Measurements from ENCODE around the gene POC1A.

POC1A gene

DNA sequence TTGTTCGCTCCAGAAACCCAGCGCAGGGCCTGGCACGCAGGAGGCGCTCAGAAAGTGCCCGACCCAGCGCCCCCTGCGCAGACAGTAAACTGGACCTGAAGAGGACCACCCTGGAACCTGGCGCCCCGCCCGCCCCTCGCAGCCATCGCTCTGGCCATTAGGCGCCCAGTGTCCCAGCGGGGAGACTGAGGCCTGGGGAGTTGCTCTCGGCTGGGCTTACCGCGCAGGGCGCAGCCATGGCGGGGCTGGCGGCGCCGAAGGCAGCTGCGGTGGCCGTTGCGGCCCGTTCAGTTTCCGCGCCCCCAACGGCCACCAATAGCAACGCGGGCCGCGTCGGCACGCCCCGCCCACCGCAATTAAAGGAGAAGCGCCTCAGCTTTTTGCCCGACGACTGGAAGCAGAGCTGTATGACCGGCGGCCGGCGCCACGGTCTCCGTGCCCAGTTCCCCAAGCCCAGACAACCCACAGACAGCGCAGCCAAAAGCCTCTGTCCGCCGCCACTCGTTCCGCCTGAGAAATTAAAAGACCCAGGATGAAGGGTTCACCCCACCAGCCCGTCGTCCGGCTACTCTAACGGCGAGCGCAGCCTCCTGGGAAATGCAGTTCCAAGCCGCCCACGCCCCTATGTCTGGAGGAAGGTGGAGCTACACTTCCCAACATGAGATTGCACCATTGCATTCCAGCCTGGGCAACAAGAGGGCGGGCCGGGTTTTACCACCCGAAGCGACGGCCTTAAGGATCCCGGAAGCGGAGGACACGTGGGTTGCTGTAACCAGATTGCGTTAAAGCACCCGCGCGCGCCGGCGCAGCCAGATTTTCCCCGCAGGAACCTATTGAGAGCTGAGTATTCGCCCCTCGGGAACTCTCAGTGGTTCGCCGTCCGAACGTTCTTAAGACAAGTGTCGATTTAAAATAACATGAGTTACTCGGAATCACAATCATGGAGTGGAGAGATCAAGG is at the start of gene POC1A:
POC1A (minus strand) TSS at position 289 of the 960 bp plus-strand sequence; CDS start at position 238, 51 bp downstream.
- H3K4me1 ChIP-seq (ENCODE audit: control insufficient read depth, insufficient read depth, low read length), result 0 out of 2 replicates have a peak, but pooled peaks cover 1% of the 10 kb centered on the region
- H3K27me3 ChIP-seq (ENCODE audit: control insufficient read depth, insufficient read depth, low read length), result no peaks in the 10 kb centered on the region
- no peaks in the 10 kb centered on the region for H3K9me3 ChIP-seq (ENCODE audit: control insufficient read depth, insufficient read depth, low read length)
- whole genome bisulfite sequencing (ENCODE audit: insufficient coverage, insufficient read length), result no CpG with 5 or more reads among the region's 83 CpGs
- DNase-seq (ENCODE audit: low read depth, low spot score), result peak; percentile 57
- peaks cover 8% of the 10 kb centered on the region; the same call in 1 of the 2 replicates for H3K36me3 ChIP-seq (ENCODE audit: control insufficient read depth, insufficient read depth, low read length)
- no peak within 1 kb of the TSS for H3K27ac ChIP-seq (ENCODE audit: low read length)
- H3K4me3 ChIP-seq (ENCODE audit: low read length), result peak within 1 kb of the TSS; percentile 89

GRCh38 chr3:52203701-52204100 is 49.5 kb upstream of the POC1A start:
- no peak for DNase-seq (ENCODE audit: low read depth, low spot score)
- Histone ChIP-seq H3K4me3 (ENCODE audit: low read length) (no peak overlapping the region), H3K27me3 (ENCODE audit: control insufficient read depth, insufficient read depth, low read length) (no peaks in the 10 kb centered on the region), H3K9me3 (ENCODE audit: control insufficient read depth, insufficient read depth, low read length) (no peaks in the 10 kb centered on the region), H3K36me3 (ENCODE audit: control insufficient read depth, insufficient read depth, low read length) (peaks cover 21% of the 10 kb centered on the region), H3K27ac (ENCODE audit: low read length) (no peak overlapping the region), H3K4me1 (ENCODE audit: control insufficient read depth, insufficient read depth, low read length) (no peaks in the 10 kb centered on the region)
- WGBS (ENCODE audit: insufficient coverage, insufficient read length), result no CpG with 5 or more reads among the region's 1 CpG

GRCh38 chr3:52202384-52203077 is 48.3 kb upstream of the POC1A start:
- no peak for DNase-seq (ENCODE audit: low read depth, low spot score)
- Histone ChIP-seq H3K27me3 (ENCODE audit: control insufficient read depth, insufficient read depth, low read length) (no peaks in the 10 kb centered on the region), H3K27ac (ENCODE audit: low read length) (no peak overlapping the region), H3K36me3 (ENCODE audit: control insufficient read depth, insufficient read depth, low read length) (peaks cover 18% of the 10 kb centered on the region), H3K4me1 (ENCODE audit: control insufficient read depth, insufficient read depth, low read length) (peaks cover 2% of the 10 kb centered on the region; the same call in 1 of the 2 replicates), H3K9me3 (ENCODE audit: control insufficient read depth, insufficient read depth, low read length) (no peaks in the 10 kb centered on the region), H3K4me3 (ENCODE audit: low read length) (no peak overlapping the region)
- WGBS (ENCODE audit: insufficient coverage, insufficient read length), result no CpG with 5 or more reads among the region's 4 CpGs

GRCh38 chr3:52200981-52201679 is 46.9 kb upstream of the POC1A start:
- peaks cover 4% of the 10 kb centered on the region; the same call in 1 of the 2 replicates for H3K4me1 ChIP-seq (ENCODE audit: control insufficient read depth, insufficient read depth, low read length)
- no peak for DNase-seq (ENCODE audit: low read depth, low spot score)
- H3K4me3 ChIP-seq (ENCODE audit: low read length), result no peak overlapping the region
- no peaks in the 10 kb centered on the region for H3K9me3 ChIP-seq (ENCODE audit: control insufficient read depth, insufficient read depth, low read length)
- peaks cover 14% of the 10 kb centered on the region for H3K36me3 ChIP-seq (ENCODE audit: control insufficient read depth, insufficient read depth, low read length)
- WGBS (ENCODE audit: insufficient coverage, insufficient read length), result no CpG with 5 or more reads among the region's 5 CpGs
- no peaks in the 10 kb centered on the region for H3K27me3 ChIP-seq (ENCODE audit: control insufficient read depth, insufficient read depth, low read length)
- H3K27ac ChIP-seq (ENCODE audit: low read length), result no peak overlapping the region

GRCh38 chr3:52198643-52199608 is 44.7 kb upstream of the POC1A start:
- Histone ChIP-seq H3K4me1 (ENCODE audit: control insufficient read depth, insufficient read depth, low read length) (peaks cover 4% of the 10 kb centered on the region; the same call in 1 of the 2 replicates), H3K4me3 (ENCODE audit: low read length) (peak overlapping the region; percentile 90), H3K9me3 (ENCODE audit: control insufficient read depth, insufficient read depth, low read length) (no peaks in the 10 kb centered on the region), H3K27me3 (ENCODE audit: control insufficient read depth, insufficient read depth, low read length) (no peaks in the 10 kb centered on the region), H3K27ac (ENCODE audit: low read length) (no peak overlapping the region), H3K36me3 (ENCODE audit: control insufficient read depth, insufficient read depth, low read length) (peaks cover 5% of the 10 kb centered on the region)
- WGBS (ENCODE audit: insufficient coverage, insufficient read length), result no CpG with 5 or more reads among the region's 14 CpGs
- no peak for DNase-seq (ENCODE audit: low read depth, low spot score)

DNA sequence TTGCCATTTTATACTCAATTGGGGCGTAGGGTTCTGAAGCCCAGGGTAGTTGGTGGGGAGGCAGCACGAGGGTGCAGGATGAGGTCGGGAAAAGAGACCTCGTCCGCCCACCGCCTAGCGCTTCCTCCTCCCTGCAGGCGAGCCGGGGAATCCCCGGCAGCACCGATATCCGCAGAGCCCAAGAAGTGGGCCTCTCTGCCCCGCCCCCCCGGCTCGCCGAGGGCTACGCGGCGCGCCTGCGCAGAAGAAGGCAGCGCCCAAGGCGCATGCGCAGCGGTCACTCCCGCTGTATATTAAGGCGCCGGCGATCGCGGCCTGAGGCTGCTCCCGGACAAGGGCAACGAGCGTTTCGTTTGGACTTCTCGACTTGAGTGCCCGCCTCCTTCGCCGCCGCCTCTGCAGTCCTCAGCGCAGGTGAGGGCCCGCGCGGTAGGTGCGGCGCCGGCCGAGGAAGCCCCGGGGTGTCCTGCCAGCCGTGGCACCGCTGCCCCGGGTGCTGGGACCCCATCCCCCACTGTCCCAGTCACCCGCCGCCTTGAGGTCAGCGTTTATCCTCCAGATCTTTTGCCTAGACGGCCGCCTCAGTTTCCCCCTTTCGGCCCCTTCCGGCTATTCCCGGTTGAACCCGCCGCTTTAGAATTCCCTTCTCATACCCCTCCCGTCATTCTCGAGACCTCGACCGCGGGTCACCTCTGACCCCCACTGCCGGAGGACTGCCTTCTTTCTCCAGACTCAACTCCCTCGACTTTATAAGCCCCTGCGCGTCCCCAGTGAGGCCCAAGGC is 43.8 kb upstream of the POC1A start, which contains the start of gene ALAS1:
ALAS1 (plus strand) TSS at position 319 of the 784 bp plus-strand sequence. CDS start 1,082 bp downstream, outside the sequence.
- WGBS (ENCODE audit: insufficient coverage, insufficient read length), result no CpG with 5 or more reads among the region's 71 CpGs
- H3K36me3 ChIP-seq (ENCODE audit: control insufficient read depth, insufficient read depth, low read length), result 0 out of 2 replicates have a peak, but pooled peaks cover 3% of the 10 kb centered on the region
- peak; percentile 78 for DNase-seq (ENCODE audit: low read depth, low spot score)
- no peaks in the 10 kb centered on the region for H3K9me3 ChIP-seq (ENCODE audit: control insufficient read depth, insufficient read depth, low read length)
- H3K27me3 ChIP-seq (ENCODE audit: control insufficient read depth, insufficient read depth, low read length), result no peaks in the 10 kb centered on the region
- H3K4me3 ChIP-seq (ENCODE audit: low read length), result peak within 1 kb of the TSS; percentile 90
- peaks cover 4% of the 10 kb centered on the region; the same call in 1 of the 2 replicates for H3K4me1 ChIP-seq (ENCODE audit: control insufficient read depth, insufficient read depth, low read length)
- no peak within 1 kb of the TSS for H3K27ac ChIP-seq (ENCODE audit: low read length)

DNA sequence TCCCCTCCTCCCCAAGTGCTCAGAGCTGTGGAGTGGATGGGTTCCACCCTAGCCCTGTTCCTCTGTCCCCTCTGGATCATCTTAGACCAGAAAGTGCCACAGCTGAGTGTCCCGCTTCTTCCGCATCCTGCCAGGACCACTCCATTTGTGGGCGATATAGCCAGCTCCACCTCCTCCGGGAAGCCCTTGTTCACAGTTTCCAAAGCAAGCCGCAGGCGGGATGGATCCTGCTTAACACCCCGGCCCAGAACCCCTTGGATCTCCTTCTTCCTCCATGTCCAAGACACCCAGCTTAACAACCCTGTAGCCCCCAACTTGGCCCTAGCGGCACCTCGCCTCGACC is 43.2 kb upstream of the POC1A start:
- no peak for DNase-seq (ENCODE audit: low read depth, low spot score)
- no CpG with 5 or more reads among the region's 10 CpGs for WGBS (ENCODE audit: insufficient coverage, insufficient read length)
- H3K4me3 ChIP-seq (ENCODE audit: low read length), result peak overlapping the region; percentile 12; the same call in 1 of the 2 replicates
- H3K27ac ChIP-seq (ENCODE audit: low read length), result no peak overlapping the region
- H3K9me3 ChIP-seq (ENCODE audit: control insufficient read depth, insufficient read depth, low read length), result no peaks in the 10 kb centered on the region
- 0 out of 2 replicates have a peak, but pooled peaks cover 2% of the 10 kb centered on the region for H3K36me3 ChIP-seq (ENCODE audit: control insufficient read depth, insufficient read depth, low read length)
- H3K27me3 ChIP-seq (ENCODE audit: control insufficient read depth, insufficient read depth, low read length), result no peaks in the 10 kb centered on the region
- peaks cover 4% of the 10 kb centered on the region; the same call in 1 of the 2 replicates for H3K4me1 ChIP-seq (ENCODE audit: control insufficient read depth, insufficient read depth, low read length)

- Histone ChIP-seq H3K36me3 (ENCODE audit: control insufficient read depth, insufficient read depth, low read length) (no peaks in the 10 kb centered on the region), H3K9me3 (ENCODE audit: control insufficient read depth, insufficient read depth, low read length) (no peaks in the 10 kb centered on the region), H3K27ac (ENCODE audit: low read length) (no peak overlapping the region), H3K4me1 (ENCODE audit: control insufficient read depth, insufficient read depth, low read length) (peaks cover 4% of the 10 kb centered on the region; the same call in 1 of the 2 replicates), H3K4me3 (ENCODE audit: low read length) (no peak overlapping the region), H3K27me3 (ENCODE audit: control insufficient read depth, insufficient read depth, low read length) (no peaks in the 10 kb centered on the region)
- DNase-seq (ENCODE audit: low read depth, low spot score), result no peak
- no CpG with 5 or more reads among the region's 3 CpGs for whole genome bisulfite sequencing (ENCODE audit: insufficient coverage, insufficient read length)
Observed at GRCh38 chr3:52196977-52197376, 42.8 kb upstream of the POC1A start.

All from iPS DF 6.9 (cell line).